Karpas-422 (cell line): ENCODE data around the gene MAPRE2. TPM values are rescaled to one million over a fixed set of nuclear protein-coding genes. Genes with fewer than 3 reads are reported as not detected.
A peak's percentile ranks its signal among the peaks of the same experiment; 100 is the strongest.
"Not testable (repeated sequence)": the region's sequence is repeated elsewhere in the genome, so short reads cannot be mapped to it uniquely, and the experiment has no call there.

ENCODE experiments used
- DNase-seq: peaks from one replicate; pipeline ENCODE4 v3.0.0-alpha.2; 2015
- H2AFZ ChIP-seq: fragments of 200-600 bp; sonication (generic); 2 replicates; pipeline ENCODE4 v1.6.1; 2014; ENCODE audit warnings: antibody characterized with exemption, low read length, mixed read lengths
- H3K27ac ChIP-seq: fragments of 200-600 bp; sonication (generic); 2 replicates; pipeline ENCODE4 v1.5.1; 2014; ENCODE audit warnings: mild to moderate bottlenecking, low read length, moderate library complexity
- H3K27me3 ChIP-seq: fragments of 200-600 bp; sonication (generic); 2 replicates; pipeline ENCODE4 v1.6.1; 2014; ENCODE audit warnings: low read length, mixed read lengths
- H3K36me3 ChIP-seq: fragments of 200-600 bp; sonication (generic); 2 replicates; pipeline ENCODE4 v1.6.1; 2014; ENCODE audit warnings: low read length, mixed read lengths; ENCODE audit not compliant: insufficient read depth
- H3K4me1 ChIP-seq: fragments of 200-600 bp; sonication (generic); 2 replicates; pipeline ENCODE4 v1.6.1; 2014; ENCODE audit warnings: mild to moderate bottlenecking, low read length, mixed read lengths
- H3K4me2 ChIP-seq: fragments of 200-600 bp; sonication (generic); 2 replicates; pipeline ENCODE4 v1.6.1; 2014; ENCODE audit warnings: low read length, low read depth, mild to moderate bottlenecking; ENCODE audit not compliant: poor library complexity, severe bottlenecking
- H3K4me3 ChIP-seq: fragments of 200-600 bp; sonication (generic); 2 replicates; pipeline ENCODE4 v1.5.1; 2014; ENCODE audit warnings: mild to moderate bottlenecking, antibody characterized with exemption, low read length, mixed read lengths
- H3K79me2 ChIP-seq: fragments of 200-600 bp; sonication (generic); 2 replicates; pipeline ENCODE4 v1.6.1; 2014; ENCODE audit warnings: mild to moderate bottlenecking, low read length, mixed read lengths
- H3K9ac ChIP-seq: fragments of 200-600 bp; sonication (generic); 2 replicates; pipeline ENCODE4 v1.6.0; 2014; ENCODE audit warnings: low read length
- H3K9me2 ChIP-seq: fragments of 200-600 bp; sonication (generic), shearing (Covaris generic); replicated peaks from 2 replicates; pipeline ENCODE4 v1.6.0; 2014; ENCODE audit warnings: mild to moderate bottlenecking, low read length, moderate library complexity; ENCODE audit not compliant: insufficient read depth
- H3K9me3 ChIP-seq: fragments of 300-700, 200-600 bp; sonication (generic); 2 replicates; pipeline ENCODE4 v1.6.1; 2014; ENCODE audit warnings: low read length, mixed read lengths
- H4K20me1 ChIP-seq: fragments of 200-600 bp; sonication (generic); 2 replicates; pipeline ENCODE4 v1.6.1; 2014; ENCODE audit warnings: mild to moderate bottlenecking, antibody characterized with exemption, low read length, low read depth; ENCODE audit not compliant: insufficient read depth
- total RNA-seq: library from RNA; depleted of rRNA; stranded (reverse); fragments of >200 nt; shearing (Covaris generic); gene quantifications from 2 replicates; pipeline ENCODE4 v1.2.3, GENCODE V29; 2014; ENCODE audit warnings: low replicate concordance

Gene MAPRE2
- total RNA-seq, 1 experiment from 2014 or later: 267 TPM

DNA sequence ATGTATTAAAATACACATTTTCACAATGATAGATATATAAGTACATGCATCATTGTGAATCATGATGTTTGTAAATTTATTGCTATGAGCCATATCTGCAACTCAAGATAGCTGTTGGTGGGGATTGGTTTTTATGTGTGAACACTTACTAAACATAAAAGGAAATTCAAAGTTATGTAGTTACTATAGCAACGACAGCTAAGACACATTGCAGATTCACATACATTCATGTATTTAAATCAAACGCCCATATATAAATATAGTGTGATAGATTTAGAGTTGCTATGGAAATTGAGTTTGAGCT is 65.6 kb downstream of the MAPRE2 start:
- peaks cover 77% of the 10 kb centered on the region for H3K36me3 ChIP-seq
- peaks cover 4% of the 10 kb centered on the region; the same call in 1 of the 2 replicates for H4K20me1 ChIP-seq
- H2AFZ ChIP-seq: no peak overlapping the region
- no peaks in the 10 kb centered on the region for H3K9me2 ChIP-seq
- H3K9me3 ChIP-seq: no peaks in the 10 kb centered on the region
- H3K4me2 ChIP-seq: no peak overlapping the region
- no peaks in the 10 kb centered on the region for H3K27me3 ChIP-seq
- peaks cover 100% of the 10 kb centered on the region for H3K79me2 ChIP-seq
- no peak for DNase-seq
- no peak overlapping the region for H3K4me3 ChIP-seq
- no peak overlapping the region for H3K27ac ChIP-seq
- no peak overlapping the region for H3K9ac ChIP-seq
- H3K4me1 ChIP-seq: peaks cover 43% of the 10 kb centered on the region

GRCh38 chr18:35107216-35107615 is 66.0 kb downstream of the MAPRE2 start:
- peaks cover 100% of the 10 kb centered on the region for H3K79me2 ChIP-seq
- H3K27me3 ChIP-seq: no peaks in the 10 kb centered on the region
- H3K9me3 ChIP-seq: no peaks in the 10 kb centered on the region
- no peak overlapping the region for H2AFZ ChIP-seq
- H3K36me3 ChIP-seq: peaks cover 74% of the 10 kb centered on the region
- H3K4me3 ChIP-seq: no peak overlapping the region
- no peak overlapping the region for H3K9ac ChIP-seq
- H3K9me2 ChIP-seq: no peaks in the 10 kb centered on the region
- no peak overlapping the region for H3K27ac ChIP-seq
- H4K20me1 ChIP-seq: peaks cover 4% of the 10 kb centered on the region; the same call in 1 of the 2 replicates
- H3K4me1 ChIP-seq: peaks cover 45% of the 10 kb centered on the region
- no peak overlapping the region for H3K4me2 ChIP-seq
- no peak for DNase-seq

DNA sequence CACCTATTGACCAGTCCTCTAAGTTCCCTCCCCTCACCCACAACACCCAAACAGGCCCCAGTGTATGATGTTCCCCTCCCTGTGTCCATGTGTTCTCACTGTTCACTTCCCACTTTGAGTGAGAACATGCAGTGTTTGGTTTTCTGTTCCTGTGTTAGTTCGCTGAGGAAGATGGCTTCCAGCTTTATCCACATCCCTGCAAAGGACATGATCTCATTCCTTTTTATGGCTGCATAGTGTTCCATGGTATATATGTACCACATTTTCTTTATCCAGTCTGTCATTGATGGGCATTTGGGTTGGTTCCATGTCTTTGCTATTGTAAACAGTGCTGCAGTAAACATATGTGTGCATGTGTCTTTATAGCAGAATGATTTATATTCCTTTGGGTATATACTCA is 66.9 kb downstream of the MAPRE2 start:
- peaks cover 11% of the 10 kb centered on the region; the same call in 1 of the 2 replicates for H4K20me1 ChIP-seq
- H3K9ac ChIP-seq, H3K4me3 ChIP-seq, H2AFZ ChIP-seq, H3K4me2 ChIP-seq, H3K27ac ChIP-seq, H3K27me3 ChIP-seq, H3K9me3 ChIP-seq, DNase-seq, H3K9me2 ChIP-seq: not testable (repeated sequence)
- peaks cover 68% of the 10 kb centered on the region for H3K36me3 ChIP-seq
- H3K79me2 ChIP-seq: peaks cover 100% of the 10 kb centered on the region
- H3K4me1 ChIP-seq: peaks cover 54% of the 10 kb centered on the region

DNA sequence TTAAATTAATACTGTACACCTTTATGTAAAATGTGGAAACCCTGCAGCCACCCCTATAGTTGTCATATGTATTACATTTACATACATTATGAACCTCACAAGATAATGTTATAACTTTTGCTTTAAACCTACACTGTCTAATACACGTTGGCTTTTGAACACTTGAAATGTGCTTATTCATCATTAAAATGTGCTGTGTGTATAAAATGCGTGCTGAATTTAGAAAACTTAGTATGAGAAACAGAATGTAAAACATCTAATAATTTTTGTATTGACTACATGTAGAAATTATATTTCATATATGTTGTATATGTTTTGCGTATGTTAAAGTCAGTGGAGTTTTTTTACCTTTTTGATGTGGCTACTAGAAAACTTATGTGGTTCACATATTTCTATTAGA is 68.8 kb downstream of the MAPRE2 start:
- peaks cover 62% of the 10 kb centered on the region for H3K4me1 ChIP-seq
- no peak overlapping the region for H3K4me2 ChIP-seq
- peaks cover 53% of the 10 kb centered on the region for H3K36me3 ChIP-seq
- no peaks in the 10 kb centered on the region for H3K9me2 ChIP-seq
- no peak overlapping the region for H3K9ac ChIP-seq
- H4K20me1 ChIP-seq: peaks cover 14% of the 10 kb centered on the region; the same call in 1 of the 2 replicates
- no peaks in the 10 kb centered on the region for H3K27me3 ChIP-seq
- H3K9me3 ChIP-seq: no peaks in the 10 kb centered on the region
- 0 out of 2 replicates have a peak overlapping the region, but pooled peaks have one; percentile 28 for H3K27ac ChIP-seq
- H3K79me2 ChIP-seq: peaks cover 100% of the 10 kb centered on the region
- no peak for DNase-seq
- no peak overlapping the region for H3K4me3 ChIP-seq
- no peak overlapping the region for H2AFZ ChIP-seq

GRCh38 chr18:35110554-35111485 is 69.6 kb downstream of the MAPRE2 start:
- no peak for DNase-seq
- Histone ChIP-seq H3K4me2 (no peak overlapping the region), H3K4me1 (peaks cover 58% of the 10 kb centered on the region), H3K9me3 (no peaks in the 10 kb centered on the region), H3K9ac (no peak overlapping the region), H3K9me2 (no peaks in the 10 kb centered on the region), H4K20me1 (peaks cover 17% of the 10 kb centered on the region; the same call in 1 of the 2 replicates), H3K36me3 (peaks cover 50% of the 10 kb centered on the region), H3K27ac (peak overlapping the region; percentile 28; the same call in 1 of the 2 replicates), H3K4me3 (no peak overlapping the region), H2AFZ (no peak overlapping the region), H3K27me3 (no peaks in the 10 kb centered on the region), H3K79me2 (peaks cover 100% of the 10 kb centered on the region)

GRCh38 chr18:35112696-35113095 is 71.5 kb downstream of the MAPRE2 start:
- H3K9me3 ChIP-seq: no peaks in the 10 kb centered on the region
- no peaks in the 10 kb centered on the region for H3K27me3 ChIP-seq
- H3K9me2 ChIP-seq: no peaks in the 10 kb centered on the region
- no peak for DNase-seq
- no peak overlapping the region for H2AFZ ChIP-seq
- no peak overlapping the region for H3K4me3 ChIP-seq
- peak overlapping the region; percentile 24; the same call in 1 of the 2 replicates for H3K27ac ChIP-seq
- H4K20me1 ChIP-seq: peaks cover 32% of the 10 kb centered on the region
- peaks cover 100% of the 10 kb centered on the region for H3K79me2 ChIP-seq
- peaks cover 63% of the 10 kb centered on the region for H3K4me1 ChIP-seq
- H3K4me2 ChIP-seq: no peak overlapping the region
- no peak overlapping the region for H3K9ac ChIP-seq
- H3K36me3 ChIP-seq: peaks cover 46% of the 10 kb centered on the region

DNA sequence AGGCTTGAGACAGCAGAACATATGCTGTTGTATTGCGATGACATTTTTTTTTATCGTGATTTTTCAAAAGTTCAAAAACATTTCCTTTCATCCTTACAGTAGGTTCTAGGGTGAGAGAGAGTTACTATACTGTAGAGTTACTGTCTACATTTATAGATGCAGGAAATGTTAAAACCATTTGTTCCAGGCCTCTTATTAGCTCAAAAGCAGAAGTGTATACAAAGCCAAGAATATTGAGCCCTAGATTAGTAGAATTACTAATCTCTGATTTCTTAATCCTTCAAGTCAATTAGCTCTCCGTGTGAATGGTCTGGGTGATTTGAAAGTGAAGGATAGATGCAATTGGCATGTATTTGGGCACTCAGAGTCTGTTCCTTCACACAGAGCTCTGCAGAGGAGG is 73.1 kb downstream of the MAPRE2 start:
- H3K27me3 ChIP-seq: no peaks in the 10 kb centered on the region
- H3K4me1 ChIP-seq: peaks cover 80% of the 10 kb centered on the region
- peak; percentile 59 for DNase-seq
- no peaks in the 10 kb centered on the region for H3K9me3 ChIP-seq
- peaks cover 47% of the 10 kb centered on the region for H3K36me3 ChIP-seq
- peak overlapping the region; percentile 51 for H3K27ac ChIP-seq
- H3K9ac ChIP-seq: no peak overlapping the region
- H3K79me2 ChIP-seq: peaks cover 100% of the 10 kb centered on the region
- no peak overlapping the region for H3K4me3 ChIP-seq
- peaks cover 28% of the 10 kb centered on the region for H4K20me1 ChIP-seq
- H2AFZ ChIP-seq: no peak overlapping the region
- peak overlapping the region; percentile 26 for H3K4me2 ChIP-seq
- no peaks in the 10 kb centered on the region for H3K9me2 ChIP-seq

DNA sequence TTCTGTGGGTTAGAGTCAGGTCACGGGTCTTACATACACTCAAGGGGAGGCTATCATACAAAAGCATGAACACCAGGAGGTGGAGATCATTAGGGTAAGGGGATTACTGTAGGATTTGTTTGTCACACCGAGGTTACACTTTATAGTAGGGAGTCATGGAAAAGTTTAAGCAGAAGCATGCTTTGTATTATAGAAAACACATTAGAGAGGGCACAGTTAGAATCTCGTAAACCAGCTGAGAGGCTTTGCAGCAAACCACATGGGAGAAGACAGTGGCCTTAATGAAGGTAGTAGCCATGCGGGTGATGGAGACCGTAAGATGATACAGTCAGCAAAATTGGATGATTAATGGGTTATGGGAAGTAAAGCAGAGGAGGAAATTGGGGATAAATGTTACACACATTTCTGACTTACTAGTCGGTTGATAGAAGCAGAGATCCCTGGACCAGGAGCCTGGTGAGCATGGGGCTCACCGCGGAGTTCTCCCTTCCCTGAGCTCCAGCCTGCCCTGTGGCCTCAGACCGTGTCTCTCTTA is 75.6 kb downstream of the MAPRE2 start:
- Histone ChIP-seq H3K27ac (no peak overlapping the region), H3K4me1 (peaks cover 87% of the 10 kb centered on the region), H3K4me3 (no peak overlapping the region), H4K20me1 (peaks cover 41% of the 10 kb centered on the region), H3K9me3 (no peaks in the 10 kb centered on the region), H3K79me2 (peaks cover 100% of the 10 kb centered on the region), H2AFZ (no peak overlapping the region), H3K9me2 (no peaks in the 10 kb centered on the region), H3K4me2 (no peak overlapping the region), H3K9ac (no peak overlapping the region), H3K36me3 (peaks cover 47% of the 10 kb centered on the region), H3K27me3 (no peaks in the 10 kb centered on the region)
- DNase-seq: no peak
